LoVo (cell line): Measurements from ENCODE around the gene CHAD.
"Not testable (repeated sequence)": the region's sequence is repeated elsewhere in the genome, so short reads cannot be mapped to it uniquely, and the experiment has no call there.

Experiments
- DNase-seq: peaks from one replicate; pipeline ENCODE4 v3.0.0-alpha.2; 2016; ENCODE audit warnings: low spot score

Gene CHAD

GRCh38 chr17:50474523-50474922 is 5.8 kb upstream of the CHAD start:
- DNase-seq, result no peak

DNA sequence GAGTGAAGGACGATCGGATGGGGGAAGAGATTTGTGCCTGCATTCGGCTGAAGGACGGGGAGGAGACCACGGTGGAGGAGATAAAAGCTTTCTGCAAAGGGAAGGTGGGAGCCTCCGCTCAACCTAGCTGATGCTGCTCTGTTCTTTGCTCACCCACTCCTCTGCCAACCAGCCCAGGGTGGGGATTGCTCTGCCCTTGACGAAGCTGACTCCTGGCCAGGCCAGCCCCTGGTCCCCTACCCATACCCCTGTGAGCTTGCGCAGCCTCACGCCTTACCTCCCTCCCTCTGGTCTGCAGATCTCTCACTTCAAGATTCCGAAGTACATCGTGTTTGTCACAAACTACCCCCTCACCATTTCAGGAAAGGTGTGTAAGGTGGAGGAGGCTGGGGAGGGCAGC is 5.2 kb upstream of the CHAD start:
- no peak for DNase-seq

GRCh38 chr17:50472761-50473161 is 4.1 kb upstream of the CHAD start:
- not testable (repeated sequence) for DNase-seq

GRCh38 chr17:50472286-50472685 is 3.6 kb upstream of the CHAD start:
- no peak for DNase-seq

GRCh38 chr17:50471009-50471905 is 2.6 kb upstream of the CHAD start:
- DNase-seq, result no peak

DNA sequence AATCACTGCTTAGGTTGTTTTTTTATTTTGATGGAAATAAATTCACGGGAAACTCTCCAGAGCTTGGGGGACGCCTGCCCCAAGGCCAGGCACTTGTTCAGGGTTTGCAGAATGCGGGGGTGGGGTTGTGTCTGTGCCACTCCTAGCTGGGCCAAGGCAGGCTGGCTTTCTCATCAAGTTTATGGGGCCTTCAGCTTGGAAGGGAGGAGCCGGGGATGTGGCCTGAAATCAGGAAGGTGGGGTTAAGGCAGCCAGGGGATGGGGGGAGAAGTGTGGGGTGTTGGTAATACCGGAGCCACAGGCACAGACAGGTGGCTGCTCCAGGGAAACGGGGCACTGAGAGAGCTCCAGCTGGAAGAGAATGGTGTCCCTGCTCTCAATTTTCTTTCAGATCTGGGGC is 1.7 kb upstream of the CHAD start:
- DNase-seq, result no peak

DNA sequence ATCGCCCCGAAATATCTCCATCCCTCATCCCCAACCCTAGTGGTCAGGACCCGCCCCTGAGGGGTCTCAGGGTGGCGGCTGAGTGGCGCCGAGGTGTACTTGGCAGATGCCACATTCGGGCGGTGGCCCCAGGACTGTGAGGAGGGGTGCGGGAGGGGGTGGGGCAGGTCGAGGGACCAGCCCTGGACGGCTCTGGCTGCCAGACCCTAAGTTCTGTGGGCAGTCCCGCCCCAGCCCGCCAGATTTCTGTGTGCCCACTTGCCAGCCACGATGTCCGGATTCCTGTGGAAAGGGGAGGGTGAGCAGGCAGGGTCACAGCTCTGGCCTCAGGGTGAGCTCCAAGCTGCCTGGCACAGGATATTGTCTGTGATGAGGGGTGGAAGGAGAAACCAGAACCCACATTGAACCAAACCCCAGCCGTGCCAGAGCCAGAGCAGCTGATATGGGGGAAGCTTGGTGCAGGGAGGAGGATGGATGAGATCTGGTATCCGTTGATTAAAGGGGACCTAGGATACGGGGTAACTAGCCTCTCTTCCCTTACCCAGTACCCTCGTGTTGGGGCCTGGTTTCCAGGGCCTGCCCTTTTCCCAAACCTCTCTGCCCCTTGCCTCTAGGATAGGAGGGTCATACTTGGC is 1.1 kb upstream of the CHAD start:
- DNase-seq, result no peak

- no peak for DNase-seq
Observed at GRCh38 chr17:50469208-50469605, 527 bp upstream of the CHAD start.

- DNase-seq, result no peak
Observed at GRCh38 chr17:50467855-50468303, 801 bp downstream of the CHAD start.

- DNase-seq, result no peak
Observed at GRCh38 chr17:50467114-50467854, 1.4 kb downstream of the CHAD start.

- DNase-seq, result peak; percentile 61
Observed at GRCh38 chr17:50466371-50467113, 2.1 kb downstream of the CHAD start.

DNA sequence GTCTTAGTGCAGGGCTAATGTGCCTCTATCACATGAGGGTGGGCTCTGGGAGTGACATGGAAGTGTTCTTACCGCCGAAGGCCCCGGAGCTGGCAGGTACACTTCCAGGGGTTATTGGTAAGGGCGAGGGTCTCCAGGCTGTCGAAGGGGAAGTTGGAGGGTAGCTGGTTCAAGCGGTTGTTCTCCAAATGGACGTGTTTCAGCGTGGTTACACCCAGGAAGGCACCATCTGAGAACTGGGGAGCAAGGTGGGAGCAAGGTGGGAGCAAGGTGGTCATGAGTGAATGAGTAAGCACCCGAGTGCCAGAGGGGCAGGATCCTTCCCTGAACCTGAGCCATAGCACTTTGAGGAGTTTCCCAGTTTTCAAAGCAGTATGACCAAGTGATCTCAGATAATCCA is 3.0 kb downstream of the CHAD start:
- DNase-seq, result no peak

DNA sequence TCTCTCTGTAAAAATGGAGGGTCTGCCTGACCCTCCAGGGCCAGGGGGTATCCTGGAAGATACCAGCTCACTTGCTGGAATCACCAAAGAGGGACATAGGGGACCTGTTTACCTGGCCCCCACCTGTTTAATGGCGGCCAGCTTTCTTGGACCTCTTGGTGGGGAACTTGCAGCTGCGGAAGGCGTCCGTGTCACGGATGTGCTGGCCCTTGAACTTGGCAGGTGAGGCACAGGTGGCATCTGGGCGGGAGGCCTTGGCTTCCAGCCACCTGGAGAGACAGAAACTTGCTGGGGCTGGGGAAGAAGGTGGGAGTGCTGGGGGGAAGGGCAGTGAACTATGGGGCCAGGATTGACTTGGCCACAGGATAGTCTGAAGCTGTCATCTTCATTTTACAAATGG is 3.5 kb downstream of the CHAD start:
- no peak for DNase-seq

- DNase-seq, result no peak
Observed at GRCh38 chr17:50464736-50465135, 3.9 kb downstream of the CHAD start.

DNA sequence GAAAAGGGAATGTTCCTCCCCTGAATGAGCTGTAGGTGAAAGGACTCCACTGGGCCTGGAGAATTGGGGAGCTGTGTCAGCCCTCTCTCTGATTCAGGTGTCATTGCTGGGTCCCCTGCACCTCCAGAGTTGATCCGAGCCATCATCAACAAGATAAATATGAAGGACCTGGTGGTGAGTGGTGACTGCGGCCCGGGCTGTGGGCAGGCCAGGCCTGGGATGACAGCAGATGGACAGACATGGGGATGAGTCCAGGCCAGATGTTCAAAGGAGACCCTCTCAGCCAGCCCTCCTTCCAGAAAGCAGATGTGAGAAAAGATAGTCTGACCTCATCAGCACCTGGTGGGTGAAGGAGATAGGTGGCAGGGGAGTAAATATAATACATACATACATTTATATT is 4.6 kb downstream of the CHAD start:
- no peak for DNase-seq

DNA sequence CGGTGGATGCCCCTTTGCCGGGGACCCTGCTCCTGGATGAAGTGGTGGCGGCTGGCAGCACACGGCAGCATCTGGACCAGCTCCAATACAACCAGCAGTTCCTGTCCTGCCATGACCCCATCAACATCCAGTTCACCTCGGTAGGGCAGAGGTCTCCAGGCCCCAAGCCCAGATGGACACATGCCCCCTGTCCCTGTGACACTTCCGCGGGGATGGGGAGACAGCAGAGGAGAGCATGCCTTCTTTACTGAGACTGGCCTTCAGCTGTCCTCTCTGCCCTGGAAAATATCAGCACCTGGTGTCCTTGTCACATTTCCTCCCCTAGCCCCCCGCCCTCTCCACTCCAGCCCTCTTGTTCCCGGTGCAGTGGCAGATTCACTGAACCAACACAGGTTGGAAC is 6.2 kb downstream of the CHAD start:
- DNase-seq, result no peak

GRCh38 chr17:50461550-50462132 is 7.0 kb downstream of the CHAD start:
- DNase-seq, result no peak

- no peak for DNase-seq
Observed at GRCh38 chr17:50460831-50461526, 7.7 kb downstream of the CHAD start.

DNA sequence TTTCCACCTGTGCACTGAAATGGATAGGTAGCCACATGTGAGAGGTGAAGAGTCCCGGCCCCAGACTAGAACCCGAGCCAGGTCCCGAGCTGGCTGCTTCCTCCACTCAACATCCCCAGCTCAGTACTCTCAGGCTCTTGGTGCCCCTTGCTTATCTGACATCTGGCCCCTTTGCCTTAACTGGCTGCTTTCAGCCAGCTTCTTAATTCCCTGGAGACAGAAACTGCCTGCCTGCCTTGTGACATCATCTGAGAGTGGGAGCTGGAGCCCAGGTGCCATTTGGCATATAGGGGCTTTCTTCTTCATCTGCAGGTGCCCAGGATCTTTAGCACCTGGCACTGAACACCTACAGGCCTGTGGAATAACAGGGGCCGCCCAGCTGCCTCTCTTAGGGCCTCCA is 8.9 kb downstream of the CHAD start:
- DNase-seq, result no peak

GRCh38 chr17:50458701-50459676 is 9.7 kb downstream of the CHAD start:
- DNase-seq, result peak; percentile 72
